H1 (cell line): ENCODE results near the gene LRCH1. TPM values are rescaled to one million over a fixed set of nuclear protein-coding genes. Genes with fewer than 3 reads are reported as not detected.

Experiments
- CTCF ChIA-PET: fragments of 300-600 bp; sonication (Branson Sonifier 250); formaldehyde crosslinking; loops from one replicate; lab custom pipeline; 2021; ENCODE audit not compliant: partially characterized antibody; lab: Charles Lee
- POLR2A ChIA-PET: fragments of 300-600 bp; sonication (Branson Sonifier 250); formaldehyde crosslinking; loops from one replicate; lab custom pipeline; 2021; ENCODE audit warnings: inconsistent platforms; ENCODE audit not compliant: partially characterized antibody; lab: Charles Lee
- DNase-seq, 2 experiments: peaks; one replicate each; pipeline versions ENCODE4 v3.0.0 to v3.0.0-alpha.2; 2010 to 2022; ENCODE audit warnings: low spot score in 2 of 2, low read depth in 1 of 2, mixed read lengths in 1 of 2
- FAIRE-seq: peaks from 2 replicates; lab custom pipeline; 2011; peaks lifted over from hg19 to GRCh38; lab: Jason Lieb, UNC
- H2AFZ ChIP-seq: 2 replicates; pipeline ENCODE4 v1.8.1; 2012; ENCODE audit warnings: low read length, inconsistent platforms
- H2AK5ac ChIP-seq: 2 replicates; pipeline ENCODE4 v1.6.1; 2013; ENCODE audit warnings: low read depth, low read length
- H2BK120ac ChIP-seq: replicated peaks from 2 replicates; pipeline ENCODE3; 2013; ENCODE audit warnings: low read depth, low read length, inconsistent platforms
- H2BK12ac ChIP-seq: 2 replicates; pipeline ENCODE4 v1.6.1; 2013; ENCODE audit warnings: low read depth, low read length
- H2BK15ac ChIP-seq: 2 replicates; pipeline ENCODE4 v1.6.1; 2013; ENCODE audit warnings: low read length
- H2BK20ac ChIP-seq: 2 replicates; pipeline ENCODE4 v1.6.1; 2013; ENCODE audit warnings: low read length
- H2BK5ac ChIP-seq: 2 replicates; pipeline ENCODE4 v1.6.1; 2013; ENCODE audit warnings: low read depth, low read length
- H3K14ac ChIP-seq: 2 replicates; pipeline ENCODE4 v1.6.1; 2013; ENCODE audit warnings: inconsistent platforms; ENCODE audit not compliant: insufficient read length
- H3K18ac ChIP-seq: 2 replicates; pipeline ENCODE4 v1.6.1; 2013; ENCODE audit warnings: low read length; ENCODE audit errors: extremely low read depth
- H3K23ac ChIP-seq: 2 replicates; pipeline ENCODE4 v1.6.1; 2013; ENCODE audit warnings: inconsistent platforms; ENCODE audit not compliant: insufficient read length
- H3K23me2 ChIP-seq: 2 replicates; pipeline ENCODE4 v1.6.1; 2013; ENCODE audit warnings: low read depth, low read length
- H3K27ac ChIP-seq: 2 replicates; pipeline ENCODE4 v1.6.1; 2011; ENCODE audit warnings: low read depth, low read length, inconsistent platforms
- H3K27me3 ChIP-seq, 4 experiments: replicated peaks in 1 of 4; 1 replicate in 1 of 4; 2 replicates in 3 of 4; pipeline versions ENCODE4 v1.6.1 to v1.8.1; 2011 to 2013; ENCODE audit warnings: low read length in 3 of 4, mild to moderate bottlenecking in 3 of 4, inconsistent platforms in 2 of 4, mixed read lengths in 2 of 4, moderate library complexity in 1 of 4; ENCODE audit not compliant: control insufficient read depth in 3 of 4, insufficient read depth in 3 of 4; ENCODE audit errors: extremely low read depth in 1 of 4
- H3K36me3 ChIP-seq, 4 experiments: 2 replicates each; pipeline versions ENCODE4 v1.6.1 to v1.8.1; 2011 to 2013; ENCODE audit warnings: mild to moderate bottlenecking in 4 of 4, low read length in 3 of 4, moderate library complexity in 2 of 4, control low read depth in 1 of 4, inconsistent platforms in 1 of 4; ENCODE audit not compliant: insufficient read depth in 4 of 4, control insufficient read depth in 2 of 4
- H3K4ac ChIP-seq: replicated peaks from 2 replicates; pipeline ENCODE3; 2013; ENCODE audit warnings: low read length, low read depth, mixed read lengths, inconsistent platforms; ENCODE audit not compliant: insufficient read length
- H3K4me1 ChIP-seq, 4 experiments: replicated peaks in 1 of 4; 1 replicate in 1 of 4; 2 replicates in 3 of 4; pipeline versions ENCODE4 v1.6.1 to v1.8.1; 2011 to 2013; ENCODE audit warnings: low read length in 3 of 4, inconsistent platforms in 2 of 4, mixed read lengths in 1 of 4; ENCODE audit not compliant: insufficient read depth in 4 of 4, control insufficient read depth in 3 of 4
- H3K4me2 ChIP-seq, 2 experiments: 2 replicates each; pipeline versions ENCODE4 v1.6.1 to v1.8.1; 2011 to 2013; ENCODE audit warnings: low read depth in 2 of 2, low read length in 2 of 2, control low read depth in 1 of 2, inconsistent platforms in 1 of 2, mild to moderate bottlenecking in 1 of 2; ENCODE audit not compliant: insufficient read depth in 1 of 2
- H3K4me3 ChIP-seq, 4 experiments: fragments of 200-600, 300-600 bp in 1 of 4; sonication (generic), shearing (Covaris generic), sonication (Bioruptor Twin) in 1 of 4; 2 replicates each; pipeline versions ENCODE4 v1.5.1 to v1.8.1; 2011 to 2016; ENCODE audit warnings: low read length in 4 of 4, low read depth in 3 of 4, control low read depth in 2 of 4, inconsistent platforms in 2 of 4, mild to moderate bottlenecking in 2 of 4, mixed read lengths in 1 of 4, moderate library complexity in 1 of 4; ENCODE audit not compliant: insufficient read depth in 2 of 4; ENCODE audit errors: extremely low read depth in 1 of 4
- H3K56ac ChIP-seq: replicated peaks from 2 replicates; pipeline ENCODE3; 2013; ENCODE audit warnings: low read depth, mild to moderate bottlenecking, mixed read lengths, low read length, inconsistent platforms; ENCODE audit not compliant: insufficient read length
- H3K79me1 ChIP-seq: 2 replicates; pipeline ENCODE4 v1.6.1; 2013; ENCODE audit warnings: low read depth, low read length, control low read depth
- H3K79me2 ChIP-seq, 2 experiments: 2 replicates each; pipeline versions ENCODE4 v1.6.1 to v1.8.1; 2012 to 2013; ENCODE audit warnings: low read length in 2 of 2, mild to moderate bottlenecking in 2 of 2, inconsistent platforms in 1 of 2; ENCODE audit not compliant: insufficient read depth in 2 of 2, control insufficient read depth in 1 of 2
- H3K9ac ChIP-seq, 4 experiments: replicated peaks in 1 of 4; 1 replicate in 1 of 4; 2 replicates in 3 of 4; pipeline versions ENCODE4 v1.6.1 to v1.8.1; 2011 to 2013; ENCODE audit warnings: low read depth in 3 of 4, low read length in 3 of 4, control low read depth in 2 of 4, mild to moderate bottlenecking in 2 of 4, moderate library complexity in 2 of 4, inconsistent platforms in 1 of 4; ENCODE audit errors: extremely low read depth in 1 of 4
- H3K9me3 ChIP-seq, 2 experiments: 2 replicates each; pipeline versions ENCODE4 v1.6.1 to v1.8.1; 2012 to 2013; ENCODE audit warnings: mild to moderate bottlenecking in 2 of 2, moderate library complexity in 2 of 2, control low read depth in 1 of 2, inconsistent platforms in 1 of 2, low read depth in 1 of 2, low read length in 1 of 2, mixed read lengths in 1 of 2; ENCODE audit not compliant: insufficient read depth in 2 of 2
- H4K20me1 ChIP-seq, 2 experiments: replicated peaks in 1 of 2; 2 replicates each; pipeline versions ENCODE3 to v1.8.1; 2011 to 2013; ENCODE audit warnings: inconsistent platforms in 2 of 2, low read length in 2 of 2, mild to moderate bottlenecking in 1 of 2; ENCODE audit not compliant: insufficient read depth in 2 of 2, control insufficient read depth in 1 of 2
- H4K5ac ChIP-seq: 2 replicates; pipeline ENCODE4 v1.6.1; 2013; ENCODE audit warnings: low read length, low read depth, mixed read lengths, inconsistent platforms; ENCODE audit not compliant: insufficient read length
- H4K8ac ChIP-seq: 2 replicates; pipeline ENCODE4 v1.8.0; 2013; ENCODE audit warnings: mild to moderate bottlenecking, moderate library complexity, low read length, inconsistent platforms; ENCODE audit not compliant: insufficient read depth; ENCODE audit errors: extremely low read depth
- H4K91ac ChIP-seq: replicated peaks from 2 replicates; pipeline ENCODE3; 2013; ENCODE audit warnings: low read length, mixed read lengths, inconsistent platforms; ENCODE audit not compliant: insufficient read length
- BRCA1 ChIP-seq: IDR thresholded peaks from 2 replicates; pipeline ENCODE4 v1.6.1; 2012; ENCODE audit warnings: low read depth, low read length, improper control_type of control experiment
- CTBP2 ChIP-seq: IDR thresholded peaks from 2 replicates; pipeline ENCODE4 v1.7.0; 2011; ENCODE audit warnings: borderline replicate concordance, mild to moderate bottlenecking, moderate library complexity, mixed read lengths, low read length; ENCODE audit not compliant: insufficient read depth, insufficient read length
- EZH2 ChIP-seq: fragments of 200-600 bp; sonication (generic); IDR thresholded peaks from 2 replicates; pipeline ENCODE4 v1.7.1; 2012; ENCODE audit warnings: low read depth, mild to moderate bottlenecking, moderate library complexity, low read length, inconsistent platforms; ENCODE audit not compliant: severe bottlenecking
- GABPA ChIP-seq: IDR thresholded peaks from 2 replicates; pipeline ENCODE4 v1.6.1; 2011; ENCODE audit warnings: mild to moderate bottlenecking, low read length, moderate library complexity, borderline replicate concordance; ENCODE audit not compliant: insufficient read depth
- JUN ChIP-seq: IDR thresholded peaks from 2 replicates; pipeline ENCODE4 v1.6.1; 2011; ENCODE audit warnings: low read depth, mild to moderate bottlenecking, improper control_type of control experiment, low read length
- JUND ChIP-seq: IDR thresholded peaks from 2 replicates; pipeline ENCODE4 v1.6.1; 2011; ENCODE audit warnings: mild to moderate bottlenecking, improper control_type of control experiment, low read length
- POLR2AphosphoS5 ChIP-seq: IDR thresholded peaks from 2 replicates; pipeline ENCODE4 v1.6.1; 2011; ENCODE audit warnings: low read depth, low read length
- RAD21 ChIP-seq, 2 experiments: IDR thresholded peaks in 1 of 2; conservative IDR thresholded peaks in 1 of 2; 2 replicates each; pipeline ENCODE4 v1.6.1; 2011; ENCODE audit warnings: low read depth in 2 of 2, low read length in 2 of 2, improper control_type of control experiment in 1 of 2, inconsistent platforms in 1 of 2, mild to moderate bottlenecking in 1 of 2, moderate library complexity in 1 of 2
- SIN3A ChIP-seq, 2 experiments: IDR thresholded peaks in 1 of 2; conservative IDR thresholded peaks in 1 of 2; 2 replicates each; pipeline ENCODE4 v1.6.1; 2011 to 2012; ENCODE audit warnings: low read length in 2 of 2, improper control_type of control experiment in 1 of 2, low read depth in 1 of 2, mild to moderate bottlenecking in 1 of 2
- SIX5 ChIP-seq: IDR thresholded peaks from 2 replicates; pipeline ENCODE4 v1.6.1; 2011; ENCODE audit warnings: mild to moderate bottlenecking, low read depth, low read length
- TAF7 ChIP-seq: optimal IDR thresholded peaks from 2 replicates; pipeline ENCODE3; 2011; ENCODE audit warnings: low read depth, mild to moderate bottlenecking, inconsistent platforms, low read length, moderate library complexity, borderline replicate concordance
- TBP ChIP-seq: IDR thresholded peaks from 2 replicates; pipeline ENCODE4 v1.6.1; 2011; ENCODE audit warnings: low read depth, low read length, improper control_type of control experiment
- WGBS, 2 experiments: shearing (Covaris generic) in 1 of 2; methylation state at CpG; one replicate each; pipeline versions ENCODE4 v1.1.6 to v1.1.7; 2013 to 2015; ENCODE audit warnings: low lambda C conversion rate in 2 of 2, mixed read lengths in 2 of 2, inconsistent platforms in 1 of 2, low coverage in 1 of 2, missing lambda C conversion rate in 1 of 2; ENCODE audit not compliant: insufficient replicate concordance in 2 of 2, insufficient coverage in 1 of 2, insufficient read length in 1 of 2; ENCODE audit errors: extremely low coverage in 1 of 2, missing lambda C conversion rate in 1 of 2; 5-methylcytosine and 5-hydroxymethylcytosine counted together
- polyA plus RNA-seq, 7 experiments: library from polyadenylated mRNA; depleted of rRNA in 3 of 7; stranded (reverse) in 5 of 7; unstranded in 2 of 7; fragments of >200 nt in 5 of 7; fragments of 200-250 nt in 2 of 7; gene quantifications; 1 replicate in 5 of 7; 2 replicates in 1 of 7; 4 replicates in 1 of 7; pipeline versions ENCODE4 v1.2.1 to v1.2.3, GENCODE V29; 2011 to 2013; ENCODE audit warnings: missing spikeins in 2 of 7, mixed read lengths in 2 of 7
- total RNA-seq: library from RNA; stranded (reverse); fragmentation: NEBNext Ultra II Directional; extraction: Animal tissue kit (Norgen Biotek cat#: 25700); gene quantifications from 2 replicates; pipeline ENCODE4 v1.2.1, GENCODE V29; 2021
- TF ChIP-seq, protein P1 (sequence below): IDR thresholded peaks from 2 replicates; pipeline ENCODE4 v1.6.1; 2012; ENCODE audit warnings: inconsistent platforms

Gene LRCH1
- total and polyA plus RNA-seq, 2 of the 8 experiments (the other 6 are each of a cell fraction or from before 2014, with no cell fraction given): 3.0 to 10.1 TPM

DNA sequence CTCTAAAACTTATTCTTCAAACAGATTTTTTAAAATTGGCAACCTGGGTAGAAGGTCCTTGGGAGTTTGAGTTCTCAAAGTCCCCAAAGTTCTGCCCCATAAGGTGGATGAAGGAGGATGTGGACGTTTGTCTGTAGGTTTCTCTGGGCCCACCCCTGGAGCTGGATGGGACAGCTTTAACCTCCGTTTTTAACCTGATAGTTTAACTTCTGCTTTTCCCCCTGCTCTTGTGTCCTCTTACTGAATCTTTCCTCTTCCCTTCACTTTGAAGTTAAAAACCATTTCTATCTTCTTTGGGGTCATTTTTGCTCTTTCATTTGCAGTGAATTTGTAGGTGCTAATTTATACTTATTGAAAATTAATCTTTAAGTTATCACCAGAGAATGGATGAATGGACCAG lies 164.9 kb downstream of the LRCH1 start:
- no peaks in the 10 kb centered on the region for H3K9me3 ChIP-seq
- H3K9ac ChIP-seq: no peak overlapping the region
- H3K23me2 ChIP-seq: no peaks in the 10 kb centered on the region
- H3K14ac ChIP-seq: no peak overlapping the region
- H4K5ac ChIP-seq: no peak overlapping the region
- no peak overlapping the region for H3K4ac ChIP-seq
- POLR2A ChIA-PET: no interaction called here
- no peak overlapping the region for H3K27ac ChIP-seq
- H3K27me3 ChIP-seq: no peaks in the 10 kb centered on the region
- H2BK15ac ChIP-seq: no peak overlapping the region
- 74% methylated on average over 2 of the region's 2 CpGs; no CpG with 5 or more reads in 1 of the 2 experiments for WGBS, 2 experiments
- H2BK120ac ChIP-seq: no peak overlapping the region
- H3K79me1 ChIP-seq: no peaks in the 10 kb centered on the region
- H3K4me1 ChIP-seq: peaks cover 0 to 4% (median 0%) of the 10 kb centered on the region in 4 experiments; a peak in 1 of 7 replicates
- no peak overlapping the region for H3K4me3 ChIP-seq
- no peaks in the 10 kb centered on the region for H3K36me3 ChIP-seq
- no peak overlapping the region for H3K56ac ChIP-seq
- no peak overlapping the region for H3K4me2 ChIP-seq
- DNase-seq: no peak
- no peak overlapping the region for H4K91ac ChIP-seq
- H3K79me2 ChIP-seq: no peaks in the 10 kb centered on the region
- H4K8ac ChIP-seq: no peak overlapping the region
- H4K20me1 ChIP-seq: no peaks in the 10 kb centered on the region
- H2BK20ac ChIP-seq: no peak overlapping the region
- no peak overlapping the region for H2BK5ac ChIP-seq
- H2BK12ac ChIP-seq: no peak overlapping the region
- CTCF ChIA-PET: interaction anchor here (0.8 to 8.5 kb wide), 4 partner anchors 10 to 228 kb away, joined by 3 to 64 read pairs (median 4); no protein-coding TSS in a partner anchor
- H3K18ac ChIP-seq: no peak overlapping the region
- no peak overlapping the region for H3K23ac ChIP-seq
- H2AK5ac ChIP-seq: no peak overlapping the region
- no peak for FAIRE-seq
- no peak overlapping the region for H2AFZ ChIP-seq
- TF ChIP-seq, protein P1, sequence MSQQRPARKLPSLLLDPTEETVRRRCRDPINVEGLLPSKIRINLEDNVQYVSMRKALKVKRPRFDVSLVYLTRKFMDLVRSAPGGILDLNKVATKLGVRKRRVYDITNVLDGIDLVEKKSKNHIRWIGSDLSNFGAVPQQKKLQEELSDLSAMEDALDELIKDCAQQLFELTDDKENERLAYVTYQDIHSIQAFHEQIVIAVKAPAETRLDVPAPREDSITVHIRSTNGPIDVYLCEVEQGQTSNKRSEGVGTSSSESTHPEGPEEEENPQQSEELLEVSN: no peak
- no peak for TF ChIP-seq SIN3A (conservative IDR thresholded peaks at IDR 0.05 in 1 of 2, IDR thresholded peaks at IDR 0.05 in 1 of 2; ENCODE audit: low read depth in 1 of 2, low read length in 2 of 2)
- no peak for TF ChIP-seq BRCA1
- TF ChIP-seq GABPA: no peak
- no peak for TF ChIP-seq RAD21 (IDR thresholded peaks at IDR 0.05 in 1 of 2, conservative IDR thresholded peaks at IDR 0.05 in 1 of 2; ENCODE audit: low read depth in 2 of 2, low read length in 2 of 2)
- no peak for TF ChIP-seq JUN
- no peak for TF ChIP-seq CTBP2
- no peak for TF ChIP-seq TBP
- no peak for TF ChIP-seq SIX5
- no peak for TF ChIP-seq TAF7
- no peak for TF ChIP-seq POLR2AphosphoS5
- no peak for TF ChIP-seq JUND
- TF ChIP-seq EZH2: no peak
